Tibial nerve (tissue), 3 donors: ENCODE measurements around the gene DCPS.

ENCODE experiments used
- POLR2A ChIP-seq, 2 donors: fragments of 450-650 bp; IDR thresholded peaks; one replicate each; pipeline ENCODE4 v1.6.1; 2017; ENCODE audit warnings: antibody characterized with exemption in 2 of 2, mild to moderate bottlenecking in 2 of 2, moderate library complexity in 2 of 2
- TF ChIP-seq, protein P1 (sequence below), 5 experiments: fragments of 200-600 bp in 3 of 5; fragments of 450-650 bp in 2 of 5; sonication (generic) in 3 of 5; IDR thresholded peaks; one replicate each; pipeline ENCODE4 v1.5.1; 2016 to 2019; ENCODE audit warnings: antibody characterized with exemption in 5 of 5, mild to moderate bottlenecking in 3 of 5, moderate library complexity in 2 of 5

DNA sequence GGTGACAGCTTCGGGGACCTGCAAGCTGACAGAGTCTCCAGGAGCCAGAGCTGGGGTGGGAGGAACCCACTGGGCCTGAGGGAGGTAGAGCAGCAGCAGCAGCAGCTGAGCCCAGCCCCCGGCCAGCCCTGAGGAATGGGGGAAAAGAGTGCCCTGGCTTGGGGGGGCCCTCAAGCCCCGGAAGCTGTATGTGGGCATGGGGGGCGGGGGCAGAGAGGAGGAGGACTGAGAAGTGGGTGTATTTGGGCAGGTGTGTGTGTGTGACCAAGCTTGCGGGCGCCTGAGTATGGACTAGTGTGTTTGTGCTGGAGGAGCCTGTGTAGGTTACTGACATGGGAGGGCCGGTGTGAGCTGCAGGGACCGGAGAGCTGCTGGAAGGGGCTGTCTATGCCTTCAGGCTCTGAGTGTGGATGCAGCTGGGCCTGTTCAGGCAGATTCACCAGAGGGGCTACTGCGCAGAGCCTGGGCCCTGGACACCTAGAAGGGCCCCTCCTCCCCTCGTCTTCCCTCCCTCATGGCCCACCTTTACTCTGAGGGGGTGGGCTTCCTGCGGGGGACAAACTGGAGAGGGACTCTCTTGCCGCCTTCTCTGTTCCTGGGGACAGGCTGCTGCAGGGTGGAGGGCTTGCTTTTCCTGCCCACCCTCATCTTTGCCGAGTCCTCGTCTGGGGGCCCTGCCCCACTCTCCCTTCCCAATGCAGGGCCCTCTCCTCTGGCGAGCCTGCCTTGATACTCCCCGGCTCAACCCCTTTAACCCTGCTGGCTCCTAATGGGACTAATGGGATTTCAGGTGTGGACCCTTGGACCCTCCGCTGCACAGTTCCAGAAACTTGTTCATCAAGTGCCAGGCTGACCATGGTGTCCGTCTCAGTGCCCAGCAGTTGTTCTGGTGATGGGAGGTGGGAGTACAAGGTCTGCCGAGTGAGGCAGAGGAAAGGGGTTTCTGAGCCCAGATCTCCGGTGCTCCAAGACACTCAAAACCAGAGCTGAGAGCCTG, 79.8 kb downstream of the DCPS start:
- no peak for TF ChIP-seq POLR2A (IDR thresholded peaks at IDR 0.05)
- TF ChIP-seq, protein P1, sequence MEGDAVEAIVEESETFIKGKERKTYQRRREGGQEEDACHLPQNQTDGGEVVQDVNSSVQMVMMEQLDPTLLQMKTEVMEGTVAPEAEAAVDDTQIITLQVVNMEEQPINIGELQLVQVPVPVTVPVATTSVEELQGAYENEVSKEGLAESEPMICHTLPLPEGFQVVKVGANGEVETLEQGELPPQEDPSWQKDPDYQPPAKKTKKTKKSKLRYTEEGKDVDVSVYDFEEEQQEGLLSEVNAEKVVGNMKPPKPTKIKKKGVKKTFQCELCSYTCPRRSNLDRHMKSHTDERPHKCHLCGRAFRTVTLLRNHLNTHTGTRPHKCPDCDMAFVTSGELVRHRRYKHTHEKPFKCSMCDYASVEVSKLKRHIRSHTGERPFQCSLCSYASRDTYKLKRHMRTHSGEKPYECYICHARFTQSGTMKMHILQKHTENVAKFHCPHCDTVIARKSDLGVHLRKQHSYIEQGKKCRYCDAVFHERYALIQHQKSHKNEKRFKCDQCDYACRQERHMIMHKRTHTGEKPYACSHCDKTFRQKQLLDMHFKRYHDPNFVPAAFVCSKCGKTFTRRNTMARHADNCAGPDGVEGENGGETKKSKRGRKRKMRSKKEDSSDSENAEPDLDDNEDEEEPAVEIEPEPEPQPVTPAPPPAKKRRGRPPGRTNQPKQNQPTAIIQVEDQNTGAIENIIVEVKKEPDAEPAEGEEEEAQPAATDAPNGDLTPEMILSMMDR (IDR thresholded peaks at IDR 0.05) = no peak
